A673 (cell line): ENCODE measurements around the gene HMCN1. TPM values are rescaled to one million over a fixed set of nuclear protein-coding genes. Genes with fewer than 3 reads are reported as not detected.

Experiments
- BruUV-seq: library from RNA; stranded (reverse); fragments of 400-500 nt; replicated peaks from 2 replicates; lab custom pipeline; 2021; lab: Mats Ljungman, UMichigan
- CTCF ChIA-PET: fragments of 300-600 bp; sonication (Branson Sonifier 250); formaldehyde crosslinking; loops from one replicate; lab custom pipeline; 2022; ENCODE audit warnings: antibody characterized with exemption; lab: Charles Lee
- POLR2A ChIA-PET: fragments of 300-600 bp; sonication (Branson Sonifier 250); formaldehyde crosslinking; loops from one replicate; lab custom pipeline; 2022; ENCODE audit warnings: antibody characterized with exemption; ENCODE audit not compliant: low non-redundant PET; lab: Charles Lee
- DNase-seq: peaks from one replicate; pipeline ENCODE4 v3.0.0-alpha.2; 2015; ENCODE audit warnings: low spot score
- H3K27ac ChIP-seq: fragments of 200-600 bp; sonication (generic); 2 replicates; pipeline ENCODE4 v1.5.1; 2016; ENCODE audit warnings: mixed run types, low read depth, mild to moderate bottlenecking, mixed read lengths, antibody characterized with exemption, low read length; ENCODE audit not compliant: poor library complexity, severe bottlenecking
- H3K27me3 ChIP-seq: fragments of 200-600 bp; sonication (generic); replicated peaks from 2 replicates; pipeline ENCODE4 v1.6.1; 2017; ENCODE audit warnings: mixed run types, low read depth, mild to moderate bottlenecking, mixed read lengths, antibody characterized with exemption, low read length; ENCODE audit not compliant: insufficient read depth, poor library complexity
- H3K36me3 ChIP-seq: fragments of 200-600 bp; sonication (generic); 2 replicates; pipeline ENCODE4 v1.6.1; 2016; ENCODE audit warnings: mixed run types, mild to moderate bottlenecking, mixed read lengths, antibody characterized with exemption, low read length; ENCODE audit not compliant: insufficient read depth, poor library complexity, severe bottlenecking
- H3K4me1 ChIP-seq: fragments of 200-600 bp; sonication (generic); 2 replicates; pipeline ENCODE4 v1.6.1; 2017; ENCODE audit warnings: mixed run types, mild to moderate bottlenecking, mixed read lengths, antibody characterized with exemption, low read length; ENCODE audit not compliant: insufficient read depth, poor library complexity, severe bottlenecking
- H3K4me3 ChIP-seq: fragments of 200-600 bp; sonication (generic); 2 replicates; pipeline ENCODE4 v1.5.1; 2016; ENCODE audit warnings: low read depth, mixed run types, mild to moderate bottlenecking, mixed read lengths, low read length; ENCODE audit not compliant: poor library complexity, severe bottlenecking
- H3K9me3 ChIP-seq: fragments of 200-600 bp; sonication (generic); 2 replicates; pipeline ENCODE4 v1.6.1; 2016; ENCODE audit warnings: mixed run types, low read depth, mild to moderate bottlenecking, mixed read lengths, antibody characterized with exemption, low read length; ENCODE audit not compliant: poor library complexity, severe bottlenecking
- CTCF ChIP-seq: fragments of 300-800, 200-600 bp; sonication (generic); conservative IDR thresholded peaks from 2 replicates; pipeline ENCODE4 v1.5.1; 2017; ENCODE audit warnings: low read depth, mild to moderate bottlenecking, antibody characterized with exemption, low read length, moderate library complexity, mixed read lengths
- EZH2 ChIP-seq: fragments of 200-600 bp; sonication (generic); IDR thresholded peaks from 2 replicates; pipeline ENCODE4 v1.6.1; 2017; ENCODE audit warnings: borderline replicate concordance, low read depth, mild to moderate bottlenecking, mixed read lengths, antibody characterized with exemption, low read length; ENCODE audit not compliant: poor library complexity, severe bottlenecking
- intact Hi-C: fragments of 100-400 bp; cut with micrococcal nuclease; formaldehyde crosslinking; loops from one replicate; pipeline ENCODE4 v1.10.0; 2022; ENCODE audit not compliant: unreplicated experiment
- total RNA-seq: library from RNA; stranded (reverse); gene quantifications from 2 replicates; pipeline ENCODE4 v1.2.3, GENCODE V29; 2021

Gene HMCN1
- total RNA-seq, 1 experiment from 2014 or later, result 134 TPM

GRCh38 chr1:186143481-186143880 is 409.3 kb downstream of the HMCN1 start:
- ChIA-PET POLR2A (no interaction called here), CTCF (no interaction called here)
- H3K4me1 ChIP-seq, result no peaks in the 10 kb centered on the region
- no peaks in the 10 kb centered on the region for H3K27me3 ChIP-seq
- no peak overlapping the region for H3K27ac ChIP-seq
- BruUV-seq, result no TSS peak
- intact Hi-C loops, result no loop called here
- H3K9me3 ChIP-seq, result no peaks in the 10 kb centered on the region
- H3K36me3 ChIP-seq, result peaks cover 96% of the 10 kb centered on the region
- TF ChIP-seq EZH2 (no peak), CTCF (no peak)
- no peak for DNase-seq
- H3K4me3 ChIP-seq, result no peak overlapping the region

- DNase-seq, result no peak
- H3K27me3 ChIP-seq, result no peaks in the 10 kb centered on the region
- no peak overlapping the region for H3K27ac ChIP-seq
- intact Hi-C loops, result no loop called here
- TF ChIP-seq EZH2 (no peak), CTCF (no peak)
- CTCF ChIA-PET, result no interaction called here
- H3K4me3 ChIP-seq, result no peak overlapping the region
- no peaks in the 10 kb centered on the region for H3K9me3 ChIP-seq
- POLR2A ChIA-PET, result no interaction called here
- peaks cover 98% of the 10 kb centered on the region for H3K36me3 ChIP-seq
- H3K4me1 ChIP-seq, result no peaks in the 10 kb centered on the region
- BruUV-seq, result no TSS peak
Measured at GRCh38 chr1:186144505-186144904, 410.3 kb downstream of the HMCN1 start.

DNA sequence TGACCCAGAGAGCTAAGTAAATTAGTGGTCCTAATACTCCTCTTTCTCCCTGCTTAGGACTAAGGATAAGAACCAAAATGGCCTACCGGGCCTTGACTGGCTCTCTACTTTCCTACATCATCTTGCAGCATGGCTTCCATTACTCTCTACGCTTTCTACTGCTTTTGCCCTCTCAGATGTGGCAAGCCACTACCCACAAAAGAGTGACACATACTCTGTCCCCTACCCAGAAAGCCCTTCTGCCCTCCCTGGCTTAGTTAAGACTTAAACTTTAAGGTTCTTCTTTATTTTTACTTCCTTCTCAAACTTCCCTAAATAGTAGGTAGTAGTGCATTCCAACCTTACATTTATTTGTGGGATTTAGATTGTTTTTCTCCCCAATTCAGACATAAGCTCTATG is 412.8 kb downstream of the HMCN1 start:
- H3K4me1 ChIP-seq, result peaks cover 8% of the 10 kb centered on the region
- H3K9me3 ChIP-seq, result no peaks in the 10 kb centered on the region
- intact Hi-C loops, result no loop called here
- H3K27ac ChIP-seq, result no peak overlapping the region
- DNase-seq, result no peak
- no peaks in the 10 kb centered on the region for H3K27me3 ChIP-seq
- no peak overlapping the region for H3K4me3 ChIP-seq
- H3K36me3 ChIP-seq, result peaks cover 99% of the 10 kb centered on the region
- CTCF ChIA-PET, result no interaction called here
- TF ChIP-seq CTCF (no peak), EZH2 (no peak)
- BruUV-seq, result no TSS peak
- POLR2A ChIA-PET, result interaction anchor here (0.6 kb wide), 1 partner anchor 36 kb away, joined by 3 read pairs; no protein-coding TSS in a partner anchor
